ENCODE results near the gene PRDM11. TPM values are rescaled to one million over a fixed set of nuclear protein-coding genes. Genes with fewer than 3 reads are reported as not detected.

The PRDM11 gene
- total RNA-seq, 2 donors from 2014 or later = 0.40 to 2.0 TPM

DNA sequence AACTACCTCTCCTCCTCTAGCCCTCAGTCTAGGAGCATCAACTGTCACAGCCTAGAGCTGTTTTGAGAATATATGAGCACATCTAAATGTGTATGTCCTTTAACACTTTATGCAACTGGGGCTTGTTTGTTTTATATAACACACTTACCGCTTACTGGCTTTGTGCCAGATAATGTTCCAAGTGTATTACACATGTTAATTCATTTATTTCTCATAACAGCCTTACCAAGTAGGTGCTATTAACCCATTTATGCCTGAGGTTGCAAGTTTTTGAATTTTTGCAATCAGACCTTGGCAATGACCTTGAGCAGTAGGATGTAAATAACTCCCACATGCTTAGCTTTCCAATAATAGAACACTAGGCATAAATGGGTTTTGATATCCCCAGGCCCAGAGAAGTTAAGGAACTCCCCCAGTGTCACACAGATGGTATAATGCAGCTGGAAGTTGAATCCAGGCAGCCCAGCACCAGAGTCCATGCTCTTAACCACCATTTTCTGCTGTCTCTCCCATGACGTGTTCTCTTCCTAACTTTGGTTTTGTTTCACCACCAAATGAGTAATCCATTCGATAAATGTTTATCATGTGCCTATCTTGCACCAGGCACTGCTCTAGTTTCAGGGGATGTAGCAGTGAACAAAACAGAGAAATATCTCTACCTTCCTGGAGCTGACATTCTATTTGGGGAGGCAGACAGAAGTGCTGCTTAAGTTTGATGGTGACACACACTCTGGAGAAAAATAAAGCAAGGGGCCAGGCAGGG, 23.1 kb downstream of the PRDM11 start:
- Mint-ChIP-seq H3K27me3 (no peaks in the 10 kb centered on the region), H3K36me3 (ENCODE audit: low read depth) (no peaks in the 10 kb centered on the region), H3K4me3 (peak overlapping the region; percentile 14), H3K4me1 (peaks cover 14% of the 10 kb centered on the region), H3K9me3 (no peaks in the 10 kb centered on the region), H3K27ac (peak overlapping the region; percentile 25)
- ATAC-seq (replicated peaks) = peak; percentile 95

DNA sequence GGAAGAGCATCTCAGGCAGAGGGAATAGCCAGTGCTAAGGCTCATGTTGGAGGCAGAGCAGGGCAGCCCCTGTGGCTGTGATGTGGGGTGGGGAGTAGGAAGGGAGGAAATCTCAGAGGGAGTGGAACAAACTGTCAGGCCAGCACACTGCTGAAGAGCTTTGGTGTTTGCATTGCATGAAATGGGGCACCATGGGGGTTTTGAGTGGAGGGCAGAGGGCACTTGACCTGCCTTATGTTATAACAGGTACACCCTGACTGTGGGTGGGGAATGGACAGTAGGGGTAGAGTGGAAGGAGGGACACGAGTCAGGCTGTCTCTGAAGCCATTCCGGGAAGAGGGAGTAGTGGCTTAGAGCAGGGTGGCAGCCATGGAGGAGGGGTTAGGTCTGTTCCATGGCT, 24.0 kb downstream of the PRDM11 start:
- no peaks in the 10 kb centered on the region for H3K36me3 Mint-ChIP-seq (ENCODE audit: low read depth)
- peaks cover 14% of the 10 kb centered on the region for H3K4me1 Mint-ChIP-seq
- H3K9me3 Mint-ChIP-seq = no peaks in the 10 kb centered on the region
- H3K4me3 Mint-ChIP-seq = no peak overlapping the region
- peaks cover 7% of the 10 kb centered on the region for H3K27me3 Mint-ChIP-seq
- no peak for ATAC-seq (replicated peaks)
- no peak overlapping the region for H3K27ac Mint-ChIP-seq

- Mint-ChIP-seq H3K27ac (no peak overlapping the region), H3K9me3 (no peaks in the 10 kb centered on the region), H3K4me1 (peaks cover 14% of the 10 kb centered on the region), H3K4me3 (no peak overlapping the region), H3K36me3 (ENCODE audit: low read depth) (no peaks in the 10 kb centered on the region), H3K27me3 (peaks cover 7% of the 10 kb centered on the region)
- ATAC-seq (replicated peaks) = no peak
Observed at GRCh38 chr11:45171550-45171949, 25.1 kb downstream of the PRDM11 start.

DNA sequence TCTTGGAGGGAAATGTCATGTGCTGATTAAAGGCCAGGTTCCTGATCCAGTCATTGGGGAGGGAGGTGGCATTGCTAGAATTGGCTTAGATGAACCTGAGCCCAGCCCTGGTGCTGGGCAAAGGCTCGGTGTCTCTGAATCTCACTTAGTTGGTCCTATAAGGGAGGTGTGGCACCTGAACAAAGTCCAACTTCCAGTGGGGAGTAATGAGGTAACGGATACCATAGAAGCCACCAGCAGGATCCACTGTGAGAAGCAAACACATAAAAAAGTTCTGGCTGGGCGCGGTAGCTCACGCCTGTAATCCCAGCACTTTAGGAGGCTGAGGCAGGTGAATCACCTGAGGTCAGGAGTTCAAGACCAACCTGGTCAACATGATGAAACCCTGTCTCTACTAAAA, 26.6 kb downstream of the PRDM11 start:
- ATAC-seq (replicated peaks) = no peak
- Mint-ChIP-seq H3K27me3 (peaks cover 16% of the 10 kb centered on the region), H3K4me3 (no peak overlapping the region), H3K9me3 (no peaks in the 10 kb centered on the region), H3K4me1 (peaks cover 16% of the 10 kb centered on the region), H3K27ac (no peak overlapping the region), H3K36me3 (ENCODE audit: low read depth) (no peaks in the 10 kb centered on the region)

DNA sequence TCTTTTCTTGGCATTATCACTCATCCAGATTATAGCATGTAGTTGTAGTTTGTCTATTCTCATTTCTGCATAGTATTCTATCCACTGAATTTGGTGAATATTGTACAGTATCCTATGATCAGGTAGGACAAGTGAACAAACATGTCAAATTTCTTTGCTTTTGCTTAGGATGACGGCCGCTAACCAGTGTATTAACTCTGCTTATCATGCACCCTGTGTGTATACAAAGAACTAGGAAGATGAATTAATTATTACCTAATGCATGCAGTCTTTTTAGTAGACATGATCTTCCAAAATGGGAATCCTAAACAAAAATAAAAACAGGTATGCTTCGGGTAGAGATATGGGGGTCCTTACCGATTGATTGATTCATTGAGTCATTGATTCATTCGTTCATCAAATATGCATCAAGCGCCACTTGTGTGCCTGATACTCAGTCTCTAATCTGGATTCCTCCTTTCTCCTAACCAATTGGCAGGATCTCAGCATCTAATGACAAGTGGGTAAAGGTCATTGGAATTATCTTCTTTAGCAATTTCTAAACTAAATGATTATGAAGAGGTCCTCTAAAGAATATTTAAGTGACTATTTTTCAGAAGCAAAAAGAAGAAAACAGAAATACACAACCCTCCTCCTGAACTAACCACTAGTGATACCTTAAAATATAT, 27.9 kb downstream of the PRDM11 start:
- H3K27ac Mint-ChIP-seq = no peak overlapping the region
- no peak for ATAC-seq (replicated peaks)
- no peaks in the 10 kb centered on the region for H3K36me3 Mint-ChIP-seq (ENCODE audit: low read depth)
- peaks cover 28% of the 10 kb centered on the region for H3K27me3 Mint-ChIP-seq
- H3K4me3 Mint-ChIP-seq = no peak overlapping the region
- H3K9me3 Mint-ChIP-seq = no peaks in the 10 kb centered on the region
- H3K4me1 Mint-ChIP-seq = peaks cover 28% of the 10 kb centered on the region

DNA sequence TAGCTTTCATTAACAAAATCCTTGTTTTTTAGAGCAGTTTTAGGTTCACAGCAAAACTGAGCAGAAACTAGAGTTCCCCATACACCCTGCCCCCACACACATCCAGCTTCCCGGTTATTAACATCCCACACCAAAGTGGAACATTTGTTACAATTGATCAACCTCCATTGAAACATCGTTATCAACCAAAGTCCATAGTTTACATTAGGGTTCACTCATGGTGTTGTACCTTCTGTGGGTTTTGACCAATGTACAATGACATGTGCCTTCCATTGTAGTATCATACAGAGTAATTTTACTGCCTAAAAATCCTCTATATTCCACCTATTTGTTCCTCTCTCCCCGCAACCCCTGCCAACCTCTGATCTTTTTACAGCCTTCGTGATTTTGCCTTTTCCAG, 28.5 kb downstream of the PRDM11 start:
- H3K27me3 Mint-ChIP-seq = peaks cover 32% of the 10 kb centered on the region
- H3K4me3 Mint-ChIP-seq = no peak overlapping the region
- no peaks in the 10 kb centered on the region for H3K36me3 Mint-ChIP-seq (ENCODE audit: low read depth)
- no peak for ATAC-seq (replicated peaks)
- peaks cover 22% of the 10 kb centered on the region for H3K4me1 Mint-ChIP-seq
- H3K27ac Mint-ChIP-seq = no peak overlapping the region
- H3K9me3 Mint-ChIP-seq = no peaks in the 10 kb centered on the region

DNA sequence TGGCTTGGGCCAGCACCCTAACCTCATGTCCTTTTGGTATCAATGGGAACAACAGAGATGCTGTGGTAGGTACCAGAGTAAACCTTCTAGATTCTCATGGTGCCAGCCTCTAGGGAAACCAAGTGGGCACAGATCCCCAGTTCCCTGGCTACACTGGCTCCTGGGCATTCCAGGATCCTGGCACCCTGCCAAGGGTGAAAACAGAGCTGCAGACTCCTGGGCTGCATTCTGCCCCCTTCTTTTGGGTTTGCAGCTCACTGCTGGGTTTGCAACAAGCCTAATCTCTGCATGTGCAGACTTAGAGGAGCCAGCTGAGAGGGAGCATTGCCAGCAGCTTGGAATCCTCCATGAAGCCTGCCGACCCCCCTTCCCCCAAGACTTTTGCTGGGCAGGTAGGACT, 30.6 kb downstream of the PRDM11 start:
- Mint-ChIP-seq H3K27me3 (peaks cover 32% of the 10 kb centered on the region), H3K4me3 (no peak overlapping the region), H3K9me3 (no peaks in the 10 kb centered on the region), H3K36me3 (ENCODE audit: low read depth) (no peaks in the 10 kb centered on the region), H3K27ac (no peak overlapping the region), H3K4me1 (peaks cover 14% of the 10 kb centered on the region)
- no peak for ATAC-seq (replicated peaks)

- Mint-ChIP-seq H3K27me3 (peaks cover 32% of the 10 kb centered on the region), H3K27ac (no peak overlapping the region), H3K4me3 (no peak overlapping the region), H3K36me3 (ENCODE audit: low read depth) (no peaks in the 10 kb centered on the region), H3K4me1 (peaks cover 14% of the 10 kb centered on the region), H3K9me3 (no peaks in the 10 kb centered on the region)
- ATAC-seq (replicated peaks) = no peak
Observed at GRCh38 chr11:45178223-45178622, 31.8 kb downstream of the PRDM11 start.

DNA sequence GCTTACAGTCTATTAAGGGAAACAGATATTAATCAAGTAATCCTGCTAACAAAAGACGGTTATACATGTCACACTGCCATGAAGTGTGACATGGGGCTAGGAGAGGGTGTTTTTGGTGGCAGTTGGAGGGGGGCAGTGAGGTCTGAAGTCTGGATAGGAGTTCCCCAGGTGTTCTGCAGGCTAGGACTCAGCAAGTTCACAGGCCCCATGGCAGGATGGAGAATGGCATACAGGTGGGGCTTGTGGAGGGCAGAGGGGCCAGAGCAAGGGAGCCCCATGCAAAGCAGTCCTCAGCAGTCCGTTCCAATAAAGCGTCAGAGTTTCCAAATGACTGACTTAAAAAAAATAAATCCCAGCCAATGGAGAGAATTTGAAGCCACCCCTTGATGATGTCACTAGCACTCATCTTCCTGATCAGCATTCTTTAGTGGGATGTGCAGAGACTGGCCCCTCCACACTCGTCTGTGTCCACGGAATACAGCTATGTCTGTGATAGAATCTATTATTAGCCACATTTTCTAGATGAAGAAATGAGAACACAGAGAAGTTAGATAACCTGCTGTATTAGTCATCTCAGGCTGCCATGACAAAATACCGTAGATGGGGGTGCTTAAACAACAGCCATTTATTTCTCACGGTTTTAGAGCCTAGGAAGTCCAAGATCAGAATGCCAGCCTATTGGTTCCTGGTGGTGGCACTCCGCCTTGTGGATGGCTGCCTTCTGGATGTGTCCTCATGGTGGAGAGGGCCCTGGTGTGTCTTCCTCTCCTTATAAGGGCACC, 32.6 kb downstream of the PRDM11 start:
- Mint-ChIP-seq H3K4me1 (peaks cover 14% of the 10 kb centered on the region), H3K27me3 (peaks cover 32% of the 10 kb centered on the region), H3K27ac (no peak overlapping the region), H3K9me3 (no peaks in the 10 kb centered on the region), H3K36me3 (ENCODE audit: low read depth) (no peaks in the 10 kb centered on the region), H3K4me3 (peak overlapping the region; percentile 59)
- no peak for ATAC-seq (replicated peaks)

- ATAC-seq (replicated peaks) = no peak
- H3K36me3 Mint-ChIP-seq (ENCODE audit: low read depth) = no peaks in the 10 kb centered on the region
Observed at GRCh38 chr11:45179686-45180178, 33.3 kb downstream of the PRDM11 start.

GRCh38 chr11:45180179-45180847, 33.9 kb downstream of the PRDM11 start:
- Mint-ChIP-seq H3K27ac (no peak overlapping the region), H3K9me3 (no peaks in the 10 kb centered on the region), H3K4me3 (peak overlapping the region; percentile 59), H3K4me1 (peaks cover 14% of the 10 kb centered on the region), H3K36me3 (ENCODE audit: low read depth) (no peaks in the 10 kb centered on the region), H3K27me3 (peaks cover 25% of the 10 kb centered on the region)
- ATAC-seq (replicated peaks) = peak; percentile 38

More at GRCh38 chr11:45179686-45180178, 33.3 kb downstream of the PRDM11 start:
- peaks cover 31% of the 10 kb centered on the region for H3K27me3 Mint-ChIP-seq
- peak overlapping the region; percentile 59 for H3K4me3 Mint-ChIP-seq
- peaks cover 14% of the 10 kb centered on the region for H3K4me1 Mint-ChIP-seq
- no peaks in the 10 kb centered on the region for H3K9me3 Mint-ChIP-seq
- no peak overlapping the region for H3K27ac Mint-ChIP-seq

DNA sequence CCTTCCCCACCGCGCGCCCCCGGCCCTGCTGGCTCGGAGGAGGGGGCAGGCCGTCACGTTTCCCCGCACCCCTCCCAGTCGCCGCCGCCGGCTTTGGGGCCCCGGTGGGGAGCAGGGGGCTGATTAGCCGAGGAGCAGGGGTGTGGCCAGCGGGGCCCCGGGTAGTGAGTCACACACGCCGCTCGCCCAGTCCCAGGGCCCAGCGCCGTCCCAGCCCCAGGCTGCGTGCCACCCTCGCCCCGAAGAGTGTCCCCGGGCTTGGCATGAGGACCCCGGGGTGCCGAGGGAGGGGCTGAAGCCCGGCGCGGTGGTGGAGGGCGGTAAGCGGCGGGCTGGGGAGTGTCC, 34.4 kb downstream of the PRDM11 start:
- H3K27me3 Mint-ChIP-seq = peaks cover 25% of the 10 kb centered on the region
- peak; percentile 89 for ATAC-seq (replicated peaks)
- no peaks in the 10 kb centered on the region for H3K9me3 Mint-ChIP-seq
- H3K36me3 Mint-ChIP-seq (ENCODE audit: low read depth) = no peaks in the 10 kb centered on the region
- no peak overlapping the region for H3K4me3 Mint-ChIP-seq
- no peak overlapping the region for H3K27ac Mint-ChIP-seq
- H3K4me1 Mint-ChIP-seq = peaks cover 14% of the 10 kb centered on the region

DNA sequence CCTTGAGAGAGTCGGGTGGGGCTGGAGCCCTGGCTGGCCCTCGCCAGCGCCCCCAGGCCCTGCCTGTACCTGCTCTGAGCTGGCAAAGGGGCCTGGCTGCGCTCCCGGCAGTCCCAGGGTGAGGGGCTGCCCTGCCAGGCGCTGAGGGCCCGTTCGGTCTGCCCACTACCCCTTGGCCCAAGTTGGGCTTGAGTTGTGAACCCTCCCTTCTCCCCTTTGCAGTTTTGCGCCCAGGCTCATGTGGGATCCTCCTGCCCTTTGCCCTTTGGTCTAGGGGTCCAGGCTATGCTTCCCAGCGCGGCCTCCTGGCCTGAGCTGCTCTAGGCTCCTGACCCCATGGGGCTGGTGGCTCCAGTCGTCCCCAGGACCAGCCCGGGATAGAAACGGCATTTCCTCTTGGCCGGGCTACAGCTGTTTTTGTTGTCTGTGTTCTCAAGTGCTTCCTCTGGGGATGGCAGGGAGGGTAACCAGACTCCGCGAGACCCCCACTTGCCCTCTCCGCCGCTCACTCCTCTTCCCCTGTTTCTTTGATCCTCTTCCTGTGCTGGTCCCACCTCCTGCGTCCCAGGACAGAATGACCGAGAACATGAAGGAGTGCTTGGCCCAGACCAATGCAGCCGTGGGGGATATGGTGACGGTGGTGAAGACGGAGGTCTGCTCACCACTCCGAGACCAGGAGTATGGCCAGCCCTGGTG, 34.9 kb downstream of the PRDM11 start:
- no peak overlapping the region for H3K27ac Mint-ChIP-seq
- H3K4me3 Mint-ChIP-seq = peak overlapping the region; percentile 29
- H3K4me1 Mint-ChIP-seq = peaks cover 14% of the 10 kb centered on the region
- no peak for ATAC-seq (replicated peaks)
- H3K9me3 Mint-ChIP-seq = no peaks in the 10 kb centered on the region
- peaks cover 25% of the 10 kb centered on the region for H3K27me3 Mint-ChIP-seq
- H3K36me3 Mint-ChIP-seq (ENCODE audit: low read depth) = no peaks in the 10 kb centered on the region
